Endothelial cell of umbilical vein (primary cell): ENCODE measurements around the gene TTF2. TPM values are rescaled to one million over a fixed set of nuclear protein-coding genes. Genes with fewer than 3 reads are reported as not detected.

Experiments used
- BruUV-seq: library from RNA; stranded (reverse); fragments of 400-500 nt; replicated peaks from 2 replicates; lab custom pipeline; 2021; lab: Mats Ljungman, UMichigan
- CTCF ChIA-PET: fragments of 300-600, 350-600 bp; sonication (Branson Sonifier 250); formaldehyde crosslinking; loops from one replicate; lab custom pipeline; 2021; ENCODE audit warnings: antibody characterized with exemption, inconsistent platforms; lab: Charles Lee
- POLR2A ChIA-PET: fragments of 300-600, 350-600 bp; sonication (Branson Sonifier 250); formaldehyde crosslinking; loops from one replicate; lab custom pipeline; 2021; ENCODE audit warnings: antibody characterized with exemption, inconsistent platforms; lab: Charles Lee
- DNase-seq: peaks from one replicate; pipeline ENCODE4 v3.0.0-alpha.2; 2011; ENCODE audit warnings: low read depth, low spot score
- FAIRE-seq: peaks from 2 replicates; lab custom pipeline; 2011; peaks lifted over from hg19 to GRCh38; lab: Jason Lieb, UNC
- H2AFZ ChIP-seq: 2 replicates; pipeline ENCODE4 v1.6.0; 2012; ENCODE audit warnings: low read depth, low read length, control low read depth, inconsistent platforms
- H3K27ac ChIP-seq: 2 replicates; pipeline ENCODE4 v1.5.1; 2011; ENCODE audit warnings: low read depth, mild to moderate bottlenecking, control low read depth, low read length, moderate library complexity; ENCODE audit not compliant: insufficient read depth
- H3K27me3 ChIP-seq, 2 experiments: 2 replicates each; pipeline versions ENCODE4 v1.6.0 to v1.6.1; 2011; ENCODE audit warnings: low read length in 2 of 2, mixed read lengths in 1 of 2; ENCODE audit not compliant: control insufficient read depth in 2 of 2, insufficient read depth in 2 of 2
- H3K36me3 ChIP-seq, 2 experiments: 2 replicates in 1 of 2; 3 replicates in 1 of 2; pipeline ENCODE4 v1.5.1; 2011; ENCODE audit warnings: low read length in 2 of 2, mild to moderate bottlenecking in 1 of 2, moderate library complexity in 1 of 2; ENCODE audit not compliant: control insufficient read depth in 2 of 2, insufficient read depth in 2 of 2; ENCODE audit errors: extremely low read depth in 1 of 2
- H3K4me1 ChIP-seq: 3 replicates; pipeline ENCODE4 v1.5.1; 2011; ENCODE audit warnings: mild to moderate bottlenecking, low read length; ENCODE audit not compliant: control insufficient read depth, insufficient read depth; ENCODE audit errors: extremely low read depth
- H3K4me2 ChIP-seq: 2 replicates; pipeline ENCODE4 v1.6.1; 2011; ENCODE audit warnings: low read length, control low read depth, mixed read lengths; ENCODE audit not compliant: insufficient read depth
- H3K4me3 ChIP-seq, 3 experiments: fragments of 200-600 bp in 1 of 3; sonication (generic), shearing (Covaris generic) in 1 of 3; replicated peaks in 1 of 3; 2 replicates each; pipeline ENCODE4 v1.5.1; 2011 to 2016; ENCODE audit warnings: control low read depth in 3 of 3, low read length in 3 of 3, mild to moderate bottlenecking in 2 of 3, inconsistent platforms in 1 of 3, low read depth in 1 of 3, moderate library complexity in 1 of 3; ENCODE audit not compliant: insufficient read depth in 1 of 3
- H3K79me2 ChIP-seq: 2 replicates; pipeline ENCODE4 v1.6.0; 2012; ENCODE audit warnings: low read length, inconsistent platforms; ENCODE audit not compliant: control insufficient read depth, insufficient read depth
- H3K9ac ChIP-seq: replicated peaks from 2 replicates; pipeline ENCODE3; 2011; ENCODE audit warnings: low read length, control low read depth; ENCODE audit not compliant: insufficient read depth; ENCODE audit errors: extremely low read depth
- H3K9me1 ChIP-seq: replicated peaks from 3 replicates; pipeline ENCODE4 v1.6.0; 2011; ENCODE audit warnings: mild to moderate bottlenecking, low read length; ENCODE audit not compliant: control insufficient read depth, insufficient read depth; ENCODE audit errors: extremely low read depth
- H3K9me3 ChIP-seq: replicated peaks from 2 replicates; pipeline ENCODE4 v1.5.1; 2012; ENCODE audit warnings: low read length, inconsistent platforms; ENCODE audit not compliant: control insufficient read depth, insufficient read depth
- H4K20me1 ChIP-seq: replicated peaks from 2 replicates; pipeline ENCODE3; 2011; ENCODE audit warnings: mild to moderate bottlenecking, low read length; ENCODE audit not compliant: control insufficient read depth, insufficient read depth; ENCODE audit errors: extremely low read depth
- EZH2 ChIP-seq: IDR thresholded peaks from 2 replicates; pipeline ENCODE4 v1.6.1; 2012; ENCODE audit warnings: borderline replicate concordance, low read depth, mild to moderate bottlenecking, moderate library complexity, low read length, inconsistent platforms; ENCODE audit not compliant: severe bottlenecking
- GATA2 ChIP-seq: IDR thresholded peaks from 2 replicates; pipeline ENCODE4 v1.7.0; 2011; ENCODE audit warnings: low read depth, mild to moderate bottlenecking, moderate library complexity, mixed read lengths, low read length; ENCODE audit not compliant: insufficient read length, insufficient read depth
- MAX ChIP-seq: IDR thresholded peaks from 2 replicates; pipeline ENCODE4 v1.6.1; 2011; ENCODE audit not compliant: insufficient read depth, insufficient read length
- MYC ChIP-seq: IDR thresholded peaks from one replicate; pipeline ENCODE4 v1.6.1; 2011; ENCODE audit warnings: mild to moderate bottlenecking, low read depth, low read length
- POLR2A ChIP-seq: IDR thresholded peaks from 2 replicates; pipeline ENCODE4 v1.6.1; 2012; ENCODE audit warnings: low read depth, mild to moderate bottlenecking, control low read depth, low read length
- POLR2AphosphoS5 ChIP-seq: IDR thresholded peaks from 2 replicates; pipeline ENCODE4 v1.6.1; 2012; ENCODE audit warnings: low read depth, mild to moderate bottlenecking, control low read depth, low read length, moderate library complexity; ENCODE audit not compliant: insufficient read depth
- dilution Hi-C: fragments of 300-500 bp; cut with MboI; formaldehyde crosslinking; loops from one replicate; pipeline ENCODE4 v1.15.0; 2019; ENCODE audit warnings: low sequenced_read_pairs; ENCODE audit not compliant: extremely low pct_ligation_motif_present
- intact Hi-C: fragments of 100-400 bp; cut with micrococcal nuclease; formaldehyde crosslinking; loops from one replicate; pipeline ENCODE4 v1.10.0; 2022
- polyA plus RNA-seq, 4 experiments: library from polyadenylated mRNA; depleted of rRNA in 3 of 4; stranded (reverse) in 3 of 4; unstranded in 1 of 4; fragments of >200 nt; gene quantifications; 2 replicates each; pipeline versions ENCODE4 v1.2.1 to v1.2.3, GENCODE V29; 2011 to 2012; ENCODE audit warnings: missing spikeins in 1 of 4
- total RNA-seq: library from RNA; stranded (reverse); gene quantifications from 2 replicates; pipeline ENCODE4 v1.2.3, GENCODE V29; 2021
- TF ChIP-seq, protein P1 (sequence below), 2 donors: IDR thresholded peaks; 1 replicate in 1 of 2; 2 replicates in 1 of 2; pipeline ENCODE4 v1.5.1; 2011; ENCODE audit warnings: low read length in 2 of 2, mild to moderate bottlenecking in 2 of 2, moderate library complexity in 2 of 2, control low read depth in 1 of 2, inconsistent platforms in 1 of 2, low read depth in 1 of 2; ENCODE audit not compliant: insufficient read depth in 1 of 2; ENCODE audit errors: extremely low read depth in 1 of 2

TTF2 gene
- total and polyA plus RNA-seq, 2 donors (not counting 3 experiments of a cell fraction or from before 2014, with no cell fraction given) = 8.8 to 44.4 TPM

DNA sequence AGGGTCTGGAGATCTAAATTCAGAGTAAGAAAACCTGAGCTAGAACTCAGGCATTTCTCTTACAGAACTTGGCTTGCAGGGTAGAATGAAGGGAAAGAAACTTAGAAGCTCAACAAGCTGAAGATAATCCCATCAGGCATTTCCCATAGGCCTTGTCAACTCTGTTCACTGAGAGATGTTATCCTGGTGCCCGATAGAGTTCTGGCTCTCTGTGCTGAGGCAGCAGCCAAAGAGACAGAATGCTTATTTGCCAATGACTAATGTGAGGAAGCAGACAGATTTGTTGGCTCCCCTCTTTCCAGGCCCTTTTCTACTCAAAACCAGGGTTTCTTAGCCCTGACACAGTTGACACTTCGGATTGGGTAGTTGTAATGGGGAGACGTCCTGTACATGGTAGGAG is 83.7 kb downstream of the TTF2 start:
- Histone ChIP-seq H3K9me1 (no peaks in the 10 kb centered on the region), H3K27ac (no peak overlapping the region), H3K9me3 (no peaks in the 10 kb centered on the region), H3K36me3 (no peaks in the 10 kb centered on the region), H3K79me2 (no peaks in the 10 kb centered on the region), H4K20me1 (no peaks in the 10 kb centered on the region), H3K4me3 (no peak overlapping the region), H3K4me1 (no peaks in the 10 kb centered on the region), H3K9ac (no peak overlapping the region), H2AFZ (no peak overlapping the region), H3K4me2 (no peak overlapping the region), H3K27me3 (no peaks in the 10 kb centered on the region)
- FAIRE-seq = no peak
- ChIA-PET POLR2A (no interaction called here), CTCF (no interaction called here)
- DNase-seq = no peak
- intact Hi-C loops = no loop called here
- TF ChIP-seq MAX = no peak
- no peak for TF ChIP-seq POLR2AphosphoS5
- no peak for TF ChIP-seq MYC
- TF ChIP-seq, protein P1, sequence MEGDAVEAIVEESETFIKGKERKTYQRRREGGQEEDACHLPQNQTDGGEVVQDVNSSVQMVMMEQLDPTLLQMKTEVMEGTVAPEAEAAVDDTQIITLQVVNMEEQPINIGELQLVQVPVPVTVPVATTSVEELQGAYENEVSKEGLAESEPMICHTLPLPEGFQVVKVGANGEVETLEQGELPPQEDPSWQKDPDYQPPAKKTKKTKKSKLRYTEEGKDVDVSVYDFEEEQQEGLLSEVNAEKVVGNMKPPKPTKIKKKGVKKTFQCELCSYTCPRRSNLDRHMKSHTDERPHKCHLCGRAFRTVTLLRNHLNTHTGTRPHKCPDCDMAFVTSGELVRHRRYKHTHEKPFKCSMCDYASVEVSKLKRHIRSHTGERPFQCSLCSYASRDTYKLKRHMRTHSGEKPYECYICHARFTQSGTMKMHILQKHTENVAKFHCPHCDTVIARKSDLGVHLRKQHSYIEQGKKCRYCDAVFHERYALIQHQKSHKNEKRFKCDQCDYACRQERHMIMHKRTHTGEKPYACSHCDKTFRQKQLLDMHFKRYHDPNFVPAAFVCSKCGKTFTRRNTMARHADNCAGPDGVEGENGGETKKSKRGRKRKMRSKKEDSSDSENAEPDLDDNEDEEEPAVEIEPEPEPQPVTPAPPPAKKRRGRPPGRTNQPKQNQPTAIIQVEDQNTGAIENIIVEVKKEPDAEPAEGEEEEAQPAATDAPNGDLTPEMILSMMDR (IDR thresholded peaks at IDR 0.05; ENCODE audit: extremely low read depth in 1 of 2, insufficient read depth in 1 of 2, low read depth in 1 of 2, low read length in 2 of 2) = no peak
- no peak for TF ChIP-seq EZH2
- no peak for TF ChIP-seq POLR2A
- TF ChIP-seq GATA2 = no peak
- BruUV-seq = no TSS peak
- dilution Hi-C loops = no loop called here
